Glomerular visceral epithelial cell (primary cell): ENCODE measurements around the gene SRGAP1.
"Not testable (repeated sequence)": the region's sequence is repeated elsewhere in the genome, so short reads cannot be mapped to it uniquely, and the experiment has no call there.

Source experiments
- DNase-seq: peaks from one replicate; pipeline ENCODE4 v3.0.0-alpha.2; 2016; ENCODE audit errors: extremely low spot score

The SRGAP1 gene

GRCh38 chr12:64166606-64167005 lies 322.1 kb downstream of the SRGAP1 start:
- DNase-seq: not testable (repeated sequence)

GRCh38 chr12:64167041-64167440 lies 322.5 kb downstream of the SRGAP1 start:
- DNase-seq: not testable (repeated sequence)

- DNase-seq: no peak
These were observed 325.5 kb downstream of the SRGAP1 start for GRCh38 chr12:64170024-64170423.

GRCh38 chr12:64170730-64171129 lies 326.2 kb downstream of the SRGAP1 start:
- no peak for DNase-seq

- peak; percentile 23 for DNase-seq
These were observed 327.2 kb downstream of the SRGAP1 start for GRCh38 chr12:64171715-64172114.

- DNase-seq: no peak
These were observed 327.9 kb downstream of the SRGAP1 start for GRCh38 chr12:64172143-64172970.

- DNase-seq: no peak
These were observed 329.0 kb downstream of the SRGAP1 start for GRCh38 chr12:64173456-64173855.

GRCh38 chr12:64175254-64175945 lies 330.9 kb downstream of the SRGAP1 start:
- no peak for DNase-seq

GRCh38 chr12:64177001-64177400 lies 332.5 kb downstream of the SRGAP1 start:
- no peak for DNase-seq

- peak; percentile 52 for DNase-seq
These were observed 333.6 kb downstream of the SRGAP1 start for GRCh38 chr12:64178122-64178521.

- DNase-seq: peak; percentile 49
These were observed 336.5 kb downstream of the SRGAP1 start for GRCh38 chr12:64180951-64181350.

- DNase-seq: peak; percentile 94
These were observed 337.2 kb downstream of the SRGAP1 start for GRCh38 chr12:64181430-64182291.

- no peak for DNase-seq
These were observed 339.7 kb downstream of the SRGAP1 start for GRCh38 chr12:64184216-64184615.

- peak; percentile 47 for DNase-seq
These were observed 342.3 kb downstream of the SRGAP1 start for GRCh38 chr12:64186789-64187188.

GRCh38 chr12:64187370-64187769 lies 342.9 kb downstream of the SRGAP1 start:
- peak; percentile 36 for DNase-seq

GRCh38 chr12:64187794-64188193 lies 343.3 kb downstream of the SRGAP1 start:
- DNase-seq: no peak

GRCh38 chr12:64189530-64189929 lies 345.0 kb downstream of the SRGAP1 start:
- DNase-seq: no peak

- no peak for DNase-seq
These were observed 345.6 kb downstream of the SRGAP1 start for GRCh38 chr12:64190140-64190539.

- DNase-seq: no peak
These were observed 348.3 kb downstream of the SRGAP1 start for GRCh38 chr12:64192644-64193444.

GRCh38 chr12:64193931-64194330 lies 349.4 kb downstream of the SRGAP1 start:
- no peak for DNase-seq
